CD4-positive, alpha-beta T cell (primary cell): Measurements from ENCODE around the gene HSD17B13. TPM values are rescaled to one million over a fixed set of nuclear protein-coding genes. Genes with fewer than 3 reads are reported as not detected.

Source experiments
- ATAC-seq: fragments of 200-7000 bp; cut with Tn5 transposase; one replicate; pipeline ENCODE4 v1.10.0; 2022; ENCODE audit warnings: mild to moderate bottlenecking; ENCODE audit not compliant: poor library complexity
- CTCF ChIA-PET: fragments of 350-600 bp; sonication (Branson Sonifier 250); formaldehyde crosslinking; loops from one replicate; lab custom pipeline; 2021; ENCODE audit warnings: antibody characterized with exemption, inconsistent platforms; lab: Charles Lee
- POLR2A ChIA-PET: fragments of 350-600 bp; sonication (Branson Sonifier 250); formaldehyde crosslinking; loops from one replicate; lab custom pipeline; 2021; ENCODE audit warnings: antibody characterized with exemption, inconsistent platforms; lab: Charles Lee
- DNase-seq, 14 experiments: peaks; one replicate each; pipeline ENCODE4 v3.0.0-alpha.2; 2013 to 2020; ENCODE audit warnings: mixed read lengths in 2 of 14
- H3K27ac ChIP-seq, 2 donors: one replicate each; pipeline versions ENCODE4 v1.5.1 to v1.7.0; 2013; ENCODE audit warnings: low read length in 2 of 2, low read depth in 1 of 2, mild to moderate bottlenecking in 1 of 2
- H3K27me3 ChIP-seq, 2 experiments: 1 replicate in 1 of 2; 2 replicates in 1 of 2; pipeline versions ENCODE4 v1.6.1 to v1.7.0; 2013; ENCODE audit warnings: low read length in 2 of 2, control low read depth in 1 of 2, mild to moderate bottlenecking in 1 of 2, moderate library complexity in 1 of 2; ENCODE audit not compliant: insufficient read depth in 2 of 2, control insufficient read depth in 1 of 2
- H3K36me3 ChIP-seq: one replicate; pipeline ENCODE4 v1.6.1; 2013; ENCODE audit warnings: low read length, control low read depth; ENCODE audit not compliant: insufficient read depth
- H3K4me1 ChIP-seq: one replicate; pipeline ENCODE4 v1.6.1; 2013; ENCODE audit warnings: low read length, control low read depth; ENCODE audit not compliant: insufficient read depth
- H3K4me3 ChIP-seq: one replicate; pipeline ENCODE4 v1.5.1; 2013; ENCODE audit warnings: mild to moderate bottlenecking, low read length, moderate library complexity
- H3K9me3 ChIP-seq, 2 experiments: 1 replicate in 1 of 2; 2 replicates in 1 of 2; pipeline versions ENCODE4 v1.6.1 to v1.7.0; 2013; ENCODE audit warnings: low read length in 2 of 2, mild to moderate bottlenecking in 2 of 2, control low read depth in 1 of 2, moderate library complexity in 1 of 2; ENCODE audit not compliant: control insufficient read depth in 1 of 2, insufficient read depth in 1 of 2
- H3K27ac Mint-ChIP-seq: one replicate; pipeline ENCODE4 v1.8.0; 2020; ENCODE audit warnings: mixed read lengths
- H3K27me3 Mint-ChIP-seq: one replicate; pipeline ENCODE4 v1.8.0; 2021; ENCODE audit warnings: mixed read lengths
- H3K36me3 Mint-ChIP-seq: one replicate; pipeline ENCODE4 v1.8.0; 2021; ENCODE audit warnings: low read depth, mixed read lengths
- H3K4me1 Mint-ChIP-seq: one replicate; pipeline ENCODE4 v1.8.0; 2021; ENCODE audit warnings: low read depth, mixed read lengths
- H3K4me3 Mint-ChIP-seq: one replicate; pipeline ENCODE4 v1.8.0; 2020; ENCODE audit warnings: mild to moderate bottlenecking, mixed read lengths
- H3K9me3 Mint-ChIP-seq: one replicate; pipeline ENCODE4 v1.8.0; 2020; ENCODE audit warnings: mixed read lengths
- CTCF ChIP-seq: fragments of 200-600 bp; IDR thresholded peaks from one replicate; pipeline ENCODE4 v1.8.0; 2022; ENCODE audit warnings: antibody characterized with exemption, mild to moderate bottlenecking
- intact Hi-C, 2 experiments: fragments of 100-400 bp; cut with DNase I in 1 of 2; cut with micrococcal nuclease in 1 of 2; formaldehyde crosslinking; loops; one replicate each; pipeline versions ENCODE4 v1.15.1 to v1.9.0; 2023 to 2025; cut with DNase I, micrococcal nuclease
- total RNA-seq, 174 experiments: library from RNA in 2 of 174; stranded (reverse) in 2 of 174; gene quantifications; one replicate each; pipeline ENCODE4 v1.2.3 and lab custom pipeline; 2021 to 2026

The HSD17B13 gene
- total RNA-seq, 2 experiments from 2014 or later, result 0.17 to 0.27 TPM

- DNase-seq (no peak), ATAC-seq (no peak)
- Mint-ChIP-seq H3K4me3 (no peak overlapping the region), H3K9me3 (no peaks in the 10 kb centered on the region), H3K36me3 (peaks cover 61% of the 10 kb centered on the region), H3K4me1 (no peaks in the 10 kb centered on the region), H3K27me3 (no peaks in the 10 kb centered on the region), H3K27ac (peak overlapping the region; percentile 5)
- Histone ChIP-seq H3K36me3 (peaks cover 43% of the 10 kb centered on the region), H3K9me3 (no peaks in the 10 kb centered on the region), H3K27ac (no peak overlapping the region), H3K27me3 (no peaks in the 10 kb centered on the region), H3K4me1 (no peaks in the 10 kb centered on the region), H3K4me3 (no peak overlapping the region)
- intact Hi-C loops, result loop anchor here (5.0 to 10.0 kb wide), 4 partner anchors 33 to 488 kb away; partner anchors contain the start of gene HSD17B11 (in 1 of the 2)
- no peak for TF ChIP-seq CTCF
- ChIA-PET POLR2A (no interaction called here), CTCF (interaction anchor here (1.2 kb wide), 1 partner anchor 16 kb away, joined by 3 read pairs; no protein-coding TSS in a partner anchor)
These were observed 36.6 kb upstream of the HSD17B13 start for GRCh38 chr4:87359258-87359657.

GRCh38 chr4:87356832-87357526 is 34.3 kb upstream of the HSD17B13 start:
- intact Hi-C loops, result loop anchor here (5.0 to 10.0 kb wide), 4 partner anchors 35 to 490 kb away; partner anchors contain the start of gene HSD17B11 (in 1 of the 2)
- ChIA-PET POLR2A (interaction anchor here (0.5 kb wide), 1 partner anchor 257 kb away, joined by 3 read pairs; no protein-coding TSS in a partner anchor), CTCF (interaction anchor here (0.5 to 0.7 kb wide), 2 partner anchors 34 to 44 kb away, joined by 3 read pairs; partner anchors contain the start of gene HSD17B11)
- TF ChIP-seq CTCF, result no peak
- Mint-ChIP-seq H3K36me3 (peaks cover 50% of the 10 kb centered on the region), H3K4me1 (peaks cover 6% of the 10 kb centered on the region), H3K4me3 (no peak overlapping the region), H3K9me3 (no peaks in the 10 kb centered on the region), H3K27me3 (no peaks in the 10 kb centered on the region), H3K27ac (peak overlapping the region; percentile 50)
- ATAC-seq, result no peak
- no peak for DNase-seq
- Histone ChIP-seq H3K27ac (no peak overlapping the region), H3K36me3 (peaks cover 30% of the 10 kb centered on the region), H3K4me1 (no peaks in the 10 kb centered on the region), H3K27me3 (no peaks in the 10 kb centered on the region), H3K4me3 (no peak overlapping the region), H3K9me3 (no peaks in the 10 kb centered on the region)

- intact Hi-C loops, result loop anchor here (5.0 to 10.0 kb wide), 5 partner anchors 38 to 858 kb away; partner anchors contain the start of gene HSD17B11 (in 1 of the 2)
These were observed 31.8 kb upstream of the HSD17B13 start for GRCh38 chr4:87354168-87355102.

More at GRCh38 chr4:87354168-87355102, 31.8 kb upstream of the HSD17B13 start:
- H3K9me3 ChIP-seq, result no peaks in the 10 kb centered on the region
- peaks cover 18% of the 10 kb centered on the region for H3K36me3 ChIP-seq
- H3K27me3 Mint-ChIP-seq, result no peaks in the 10 kb centered on the region
- TF ChIP-seq CTCF, result no peak
- no peaks in the 10 kb centered on the region for H3K9me3 Mint-ChIP-seq
- DNase-seq, result no peak
- H3K4me1 Mint-ChIP-seq, result peaks cover 6% of the 10 kb centered on the region
- no peak overlapping the region for H3K4me3 Mint-ChIP-seq
- H3K27ac ChIP-seq, result no peak overlapping the region
- no peaks in the 10 kb centered on the region for H3K4me1 ChIP-seq
- no peak for ATAC-seq
- no peaks in the 10 kb centered on the region for H3K27me3 ChIP-seq
- no peak overlapping the region for H3K4me3 ChIP-seq
- peak overlapping the region; percentile 36 for H3K27ac Mint-ChIP-seq
- H3K36me3 Mint-ChIP-seq, result peaks cover 34% of the 10 kb centered on the region
- ChIA-PET POLR2A (interaction anchor here (0.9 to 1.4 kb wide), 2 partner anchors 40 to 348 kb away, joined by 3 read pairs; no protein-coding TSS in a partner anchor), CTCF (interaction anchor here (0.9 to 1.4 kb wide), 3 partner anchors 9 to 111 kb away, joined by 3 to 9 read pairs (median 4); no protein-coding TSS in a partner anchor)
